HEK293 (cell line): ENCODE results near the gene DOCK1.

ENCODE experiments used
- CTCF ChIP-seq: fragments of 450-650 bp; formaldehyde crosslinking; IDR thresholded peaks from 2 replicates; pipeline ENCODE4 v1.5.1; 2016; ENCODE audit warnings: missing biosample characterization, missing genetic modification characterization
- ELK4 ChIP-seq: IDR thresholded peaks from 2 replicates; pipeline ENCODE4 v1.6.1; 2011; ENCODE audit warnings: mild to moderate bottlenecking, low read depth, low read length, borderline replicate concordance
- REST ChIP-seq: fragments of 450-650 bp; formaldehyde crosslinking; IDR thresholded peaks from 2 replicates; pipeline ENCODE4 v1.5.1; 2016; ENCODE audit warnings: missing biosample characterization, missing genetic modification characterization
- ZBTB20 ChIP-seq: fragments of 450-650 bp; formaldehyde crosslinking; IDR thresholded peaks from 2 replicates; pipeline ENCODE4 v1.5.1; 2016; ENCODE audit warnings: missing biosample characterization, missing genetic modification characterization
- ZNF266 ChIP-seq: fragments of 450-650 bp; formaldehyde crosslinking; IDR thresholded peaks from 2 replicates; pipeline ENCODE4 v1.5.1; 2016; ENCODE audit warnings: missing biosample characterization, missing genetic modification characterization, low read depth
- ZNF501 ChIP-seq: fragments of 450-650 bp; formaldehyde crosslinking; IDR thresholded peaks from 2 replicates; pipeline ENCODE4 v1.5.1; 2016; ENCODE audit warnings: missing biosample characterization, missing genetic modification characterization
- ZNF776 ChIP-seq: fragments of 450-650 bp; formaldehyde crosslinking; IDR thresholded peaks from 2 replicates; pipeline ENCODE4 v1.5.0; 2017; ENCODE audit warnings: missing biosample characterization, missing genetic modification characterization, borderline replicate concordance
- TF ChIP-seq, protein P1 (sequence below): fragments of 450-650 bp; formaldehyde crosslinking; IDR thresholded peaks from 2 replicates; pipeline ENCODE4 v1.5.1; 2016; ENCODE audit warnings: missing biosample characterization, missing genetic modification characterization

GRCh38 chr10:126948355-126949160, 43.3 kb downstream of the DOCK1 start:
- TF ChIP-seq REST (tag by site-specific recombination) (no peak), ZBTB20 (tag by site-specific recombination) (no peak), CTCF (tag by site-specific recombination) (no peak), ZNF501 (tag by site-specific recombination) (no peak), ZNF776 (tag by site-specific recombination) (no peak), ZNF266 (tag by site-specific recombination) (no peak), ELK4 (no peak)
- TF ChIP-seq, protein P1, sequence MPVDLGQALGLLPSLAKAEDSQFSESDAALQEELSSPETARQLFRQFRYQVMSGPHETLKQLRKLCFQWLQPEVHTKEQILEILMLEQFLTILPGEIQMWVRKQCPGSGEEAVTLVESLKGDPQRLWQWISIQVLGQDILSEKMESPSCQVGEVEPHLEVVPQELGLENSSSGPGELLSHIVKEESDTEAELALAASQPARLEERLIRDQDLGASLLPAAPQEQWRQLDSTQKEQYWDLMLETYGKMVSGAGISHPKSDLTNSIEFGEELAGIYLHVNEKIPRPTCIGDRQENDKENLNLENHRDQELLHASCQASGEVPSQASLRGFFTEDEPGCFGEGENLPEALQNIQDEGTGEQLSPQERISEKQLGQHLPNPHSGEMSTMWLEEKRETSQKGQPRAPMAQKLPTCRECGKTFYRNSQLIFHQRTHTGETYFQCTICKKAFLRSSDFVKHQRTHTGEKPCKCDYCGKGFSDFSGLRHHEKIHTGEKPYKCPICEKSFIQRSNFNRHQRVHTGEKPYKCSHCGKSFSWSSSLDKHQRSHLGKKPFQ (tag by site-specific recombination), result no peak
